Measurements from ENCODE around the gene MT1M.
"Not testable (repeated sequence)": the region's sequence is repeated elsewhere in the genome, so short reads cannot be mapped to it uniquely, and the experiment has no call there.

The MT1M gene

DNA sequence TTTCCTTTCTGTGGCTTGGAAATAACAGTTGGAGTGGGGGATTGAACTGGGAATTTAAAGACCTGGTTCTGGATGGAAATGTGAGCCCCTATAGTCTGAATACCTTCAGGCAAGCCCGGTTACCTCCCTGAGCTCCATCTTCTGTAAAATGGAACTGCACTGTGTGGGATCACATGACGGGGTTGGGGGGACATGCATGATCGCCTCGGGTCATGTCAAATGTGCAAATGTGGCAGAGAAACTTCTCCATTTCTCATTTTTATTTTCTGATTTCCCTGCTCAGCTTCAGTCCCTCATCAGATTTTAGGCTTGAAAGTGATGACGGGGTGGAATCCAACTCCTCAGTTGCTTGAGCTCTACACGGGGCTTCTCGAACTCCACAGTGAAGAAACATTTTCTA lies 20.8 kb downstream of the MT1M start:
- peaks cover 16 to 25% of the 10 kb centered on the region in 2 donors for H3K27me3 ChIP-seq (ENCODE audit: control insufficient read depth in 1 of 2, insufficient read depth in 2 of 2, low read length in 2 of 2)
- H3K27ac ChIP-seq (ENCODE audit: low read length): no peak overlapping the region
- no peaks in the 10 kb centered on the region for H3K9me3 ChIP-seq (ENCODE audit: control insufficient read depth in 2 of 2, low read length in 2 of 2)
- no peaks in the 10 kb centered on the region for H3K36me3 ChIP-seq (ENCODE audit: control insufficient read depth in 2 of 2, insufficient read depth in 2 of 2, low read length in 2 of 2)
- no peak overlapping the region for H3K9ac ChIP-seq (ENCODE audit: low read length in 2 of 2)
- H3K4me3 ChIP-seq (ENCODE audit: low read length in 2 of 2): no peak overlapping the region
- H3K4me1 ChIP-seq (ENCODE audit: control insufficient read depth, insufficient read depth, low read length): peaks cover 6% of the 10 kb centered on the region

DNA sequence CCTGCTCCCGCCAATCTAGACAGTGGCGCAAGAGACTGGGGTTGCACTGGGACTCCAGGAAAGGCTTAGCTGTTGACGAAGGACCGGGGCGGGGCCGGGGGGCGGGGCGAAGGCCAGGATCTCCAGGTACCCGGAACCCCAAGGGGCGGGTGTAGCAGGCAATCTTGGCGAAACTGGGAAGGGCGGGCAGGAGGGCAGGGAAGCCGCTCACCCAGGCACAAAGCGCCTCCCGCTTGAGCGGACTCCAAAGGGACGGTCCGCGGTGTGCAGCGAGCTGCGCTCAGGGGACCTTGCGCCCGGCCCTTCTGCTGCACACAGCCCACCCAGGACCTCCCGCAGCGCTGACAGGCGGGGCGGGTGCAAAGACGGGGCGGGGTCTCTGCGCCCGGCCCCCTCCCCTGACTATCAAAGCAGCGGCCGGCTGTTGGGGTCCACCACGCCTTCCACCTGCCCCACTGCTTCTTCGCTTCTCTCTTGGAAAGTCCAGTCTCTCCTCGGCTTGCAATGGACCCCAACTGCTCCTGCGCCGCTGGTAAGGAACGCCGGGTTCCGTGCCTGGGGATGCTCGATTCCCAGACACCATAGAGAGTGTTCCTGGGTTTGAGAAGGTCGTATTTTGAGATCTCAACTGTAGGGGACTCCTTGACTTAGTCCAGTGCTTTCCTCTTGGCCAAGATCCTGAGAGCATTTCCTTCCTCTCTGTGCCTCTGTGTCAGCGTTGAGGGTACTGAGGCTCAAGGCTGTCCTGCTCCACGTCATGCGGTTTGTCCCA lies 25.3 kb downstream of the MT1M start, which contains the start of gene MT1F:
TSS of gene MT1F (plus strand) at position 405 of the 772 bp plus-strand sequence. CDS start at position 505, 100 bp downstream.
- no peaks in the 10 kb centered on the region for H3K36me3 ChIP-seq (ENCODE audit: control insufficient read depth in 2 of 2, insufficient read depth in 2 of 2, low read length in 2 of 2)
- H3K9me3 ChIP-seq (ENCODE audit: control insufficient read depth in 2 of 2, low read length in 2 of 2): no peaks in the 10 kb centered on the region
- peak within 1 kb of the TSS; percentile 43 to 68 for H3K4me3 ChIP-seq (ENCODE audit: low read length in 2 of 2)
- H3K27ac ChIP-seq (ENCODE audit: low read length): no peak within 1 kb of the TSS
- peaks cover 11% of the 10 kb centered on the region for H3K4me1 ChIP-seq (ENCODE audit: control insufficient read depth, insufficient read depth, low read length)
- no peak within 1 kb of the TSS for H3K9ac ChIP-seq (ENCODE audit: low read length in 2 of 2)
- peaks cover 34 to 44% of the 10 kb centered on the region in 2 donors for H3K27me3 ChIP-seq (ENCODE audit: control insufficient read depth in 1 of 2, insufficient read depth in 2 of 2, low read length in 2 of 2)

DNA sequence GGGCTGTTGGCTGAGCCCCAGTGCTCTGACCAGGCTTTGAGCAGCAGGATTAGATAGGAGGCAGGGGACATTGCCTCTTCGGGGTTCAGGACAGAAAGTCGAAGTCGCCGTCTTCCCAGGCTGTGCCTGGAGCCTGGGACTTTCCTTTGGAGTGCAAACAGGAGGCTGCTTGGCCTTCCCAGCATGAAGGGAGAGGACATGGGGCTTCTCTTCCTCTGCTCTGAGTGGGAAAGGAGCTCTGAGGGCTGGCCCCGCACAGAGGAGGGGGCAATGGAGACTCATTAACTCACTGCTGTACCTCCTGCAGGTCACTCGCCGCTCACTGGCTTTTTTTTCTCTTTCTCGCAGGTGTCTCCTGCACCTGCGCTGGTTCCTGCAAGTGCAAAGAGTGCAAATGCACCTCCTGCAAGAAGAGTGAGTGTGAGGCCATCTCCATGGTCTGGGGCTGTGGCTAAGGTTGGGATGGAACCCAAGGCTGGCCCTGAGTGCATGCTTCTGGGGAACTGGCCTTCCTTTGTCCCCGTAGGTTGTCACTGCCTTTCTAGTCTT lies 25.9 kb downstream of the MT1M start:
- peaks cover 40 to 51% of the 10 kb centered on the region in 2 donors for H3K27me3 ChIP-seq (ENCODE audit: control insufficient read depth in 1 of 2, insufficient read depth in 2 of 2, low read length in 2 of 2)
- no peak overlapping the region for H3K27ac ChIP-seq (ENCODE audit: low read length)
- peaks cover 11% of the 10 kb centered on the region for H3K4me1 ChIP-seq (ENCODE audit: control insufficient read depth, insufficient read depth, low read length)
- no peaks in the 10 kb centered on the region for H3K36me3 ChIP-seq (ENCODE audit: control insufficient read depth in 2 of 2, insufficient read depth in 2 of 2, low read length in 2 of 2)
- no peak overlapping the region for H3K9ac ChIP-seq (ENCODE audit: low read length in 2 of 2)
- H3K4me3 ChIP-seq (ENCODE audit: low read length in 2 of 2): peak overlapping the region; percentile 43 to 68
- no peaks in the 10 kb centered on the region for H3K9me3 ChIP-seq (ENCODE audit: control insufficient read depth in 2 of 2, low read length in 2 of 2)

DNA sequence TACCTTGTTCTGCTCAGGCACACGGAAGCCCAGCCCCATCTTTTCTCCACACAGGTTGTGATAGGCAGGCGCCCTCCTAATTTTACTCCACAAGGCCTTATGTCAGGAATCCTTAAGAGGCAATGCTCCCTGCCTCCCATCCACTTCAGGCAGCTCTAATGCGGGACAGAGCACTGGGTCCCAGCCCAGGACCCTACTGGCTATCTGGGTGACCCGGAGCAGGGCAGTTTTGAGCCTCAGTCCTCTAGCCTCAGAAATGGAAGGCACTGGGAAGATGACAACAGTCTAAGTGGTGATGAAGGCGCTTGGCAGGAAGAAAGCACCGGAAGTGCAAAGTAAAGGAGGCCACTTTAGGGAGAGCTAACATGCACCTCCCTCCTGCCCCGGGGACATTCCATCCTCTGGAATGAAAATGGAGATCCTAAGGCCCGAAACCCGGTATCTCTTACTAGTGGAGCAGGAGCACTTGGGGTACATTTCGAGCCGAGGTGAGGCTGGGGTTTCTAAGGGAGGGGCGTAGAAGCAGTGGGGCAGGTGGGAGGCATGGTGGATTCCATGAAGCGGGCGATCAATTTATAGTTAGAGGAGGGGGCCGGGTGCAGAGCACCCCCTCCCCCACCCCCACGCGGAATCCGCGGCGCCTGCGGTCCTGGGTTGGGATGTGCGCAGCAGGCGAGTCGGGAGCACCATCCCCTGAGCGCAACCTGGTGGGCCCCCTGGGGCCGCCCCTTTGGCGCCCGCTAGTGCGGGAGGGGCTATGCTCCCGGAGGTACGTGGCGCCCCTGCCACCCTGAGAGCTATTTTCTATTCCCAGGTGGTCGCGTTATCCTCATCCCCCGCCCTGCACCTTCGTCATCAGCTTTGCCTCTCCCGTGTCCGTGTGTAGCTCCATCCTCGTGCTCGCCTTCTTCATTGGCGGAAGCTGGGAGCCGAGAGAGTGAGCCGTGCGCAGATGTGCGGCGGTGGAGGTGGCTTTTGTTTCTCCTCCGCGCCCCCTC lies 30.2 kb downstream of the MT1M start:
- H3K4me1 ChIP-seq (ENCODE audit: control insufficient read depth, insufficient read depth, low read length): peaks cover 11% of the 10 kb centered on the region
- no peaks in the 10 kb centered on the region for H3K9me3 ChIP-seq (ENCODE audit: control insufficient read depth in 2 of 2, low read length in 2 of 2)
- H3K27ac ChIP-seq (ENCODE audit: low read length): no peak overlapping the region
- H3K4me3 ChIP-seq (ENCODE audit: low read length in 2 of 2): peak overlapping the region in 1 of 2 donors; percentile 22
- H3K9ac ChIP-seq (ENCODE audit: low read length in 2 of 2): no peak overlapping the region
- no peaks in the 10 kb centered on the region for H3K36me3 ChIP-seq (ENCODE audit: control insufficient read depth in 2 of 2, insufficient read depth in 2 of 2, low read length in 2 of 2)
- H3K27me3 ChIP-seq (ENCODE audit: control insufficient read depth in 1 of 2, insufficient read depth in 2 of 2, low read length in 2 of 2): peaks cover 56 to 59% of the 10 kb centered on the region in 2 donors

DNA sequence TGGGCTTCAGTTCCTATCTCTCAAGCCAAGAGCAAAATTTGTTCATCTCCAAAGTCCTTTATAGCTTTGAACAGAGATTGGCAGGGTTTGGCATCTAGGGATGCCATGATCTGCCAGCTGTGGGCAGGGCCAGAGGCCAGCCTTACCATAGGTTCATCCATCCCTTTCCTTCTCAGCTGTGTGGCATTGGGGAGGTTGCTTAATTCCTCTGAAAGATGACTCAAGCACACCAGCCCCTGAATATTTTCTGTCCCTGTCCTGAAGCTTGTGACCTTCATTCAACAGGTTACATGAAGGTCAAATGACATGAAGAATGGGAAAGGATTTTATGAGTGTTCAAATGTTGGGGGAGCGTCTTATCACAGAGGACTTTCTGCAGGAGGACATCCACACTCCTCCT lies 32.0 kb downstream of the MT1M start:
- Histone ChIP-seq H3K4me1 (ENCODE audit: control insufficient read depth, insufficient read depth, low read length) (peaks cover 11% of the 10 kb centered on the region), H3K9ac (ENCODE audit: low read length in 2 of 2) (no peak overlapping the region), H3K4me3 (ENCODE audit: low read length in 2 of 2) (no peak overlapping the region), H3K27ac (ENCODE audit: low read length) (no peak overlapping the region), H3K9me3 (ENCODE audit: control insufficient read depth in 2 of 2, low read length in 2 of 2) (no peaks in the 10 kb centered on the region), H3K27me3 (ENCODE audit: control insufficient read depth in 1 of 2, insufficient read depth in 2 of 2, low read length in 2 of 2) (peaks cover 56 to 62% of the 10 kb centered on the region in 2 donors), H3K36me3 (ENCODE audit: control insufficient read depth in 2 of 2, insufficient read depth in 2 of 2, low read length in 2 of 2) (no peaks in the 10 kb centered on the region)

DNA sequence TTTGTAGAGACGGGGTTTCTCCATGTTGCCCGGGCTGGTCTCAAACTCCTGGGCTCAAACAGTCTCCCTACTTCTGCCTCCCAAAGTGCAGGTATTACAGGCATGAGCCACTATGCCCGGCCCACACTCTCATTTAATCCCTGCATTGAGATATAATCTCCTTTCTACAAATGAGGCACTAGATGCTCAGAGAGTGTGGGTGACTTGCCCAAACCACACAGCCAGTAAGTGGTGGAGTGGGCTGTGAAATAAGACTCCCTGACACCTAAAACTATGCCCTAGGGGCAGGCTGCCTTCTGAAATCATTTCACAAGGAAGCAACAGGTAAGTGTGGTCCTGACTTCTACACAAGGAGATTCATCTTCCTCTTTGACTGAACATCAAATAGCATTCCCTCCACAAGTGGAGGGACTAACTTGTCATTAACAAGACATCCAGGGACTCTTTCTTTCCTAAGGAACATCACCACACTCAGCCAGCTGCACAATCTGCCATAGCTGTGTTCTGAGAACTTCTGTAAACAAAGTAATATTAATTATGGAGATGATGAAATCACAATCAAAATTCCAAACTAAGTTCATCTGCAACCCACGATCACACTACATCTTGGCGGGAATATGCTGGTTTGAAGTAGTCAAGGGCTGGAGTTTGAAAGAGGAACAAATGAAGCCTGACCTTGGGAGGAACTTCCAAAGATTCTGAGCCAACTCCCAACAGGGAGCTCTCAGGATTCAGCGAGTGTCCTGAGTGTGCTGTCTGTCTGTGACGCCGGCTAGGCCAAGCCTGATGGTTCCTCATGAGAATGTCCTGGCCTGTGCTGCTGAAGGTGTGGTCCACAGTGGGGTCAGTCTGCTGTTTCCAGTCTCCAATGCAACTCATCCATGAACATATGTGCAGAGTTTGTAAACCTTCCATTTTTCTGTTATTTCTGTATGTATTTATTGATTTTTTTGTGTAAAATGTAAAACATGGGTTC lies 33.1 kb downstream of the MT1M start:
- H3K4me3 ChIP-seq (ENCODE audit: low read length in 2 of 2); H3K9ac ChIP-seq (ENCODE audit: low read length in 2 of 2); H3K9me3 ChIP-seq (ENCODE audit: control insufficient read depth in 2 of 2, low read length in 2 of 2); H3K27ac ChIP-seq (ENCODE audit: low read length); H3K36me3 ChIP-seq (ENCODE audit: control insufficient read depth in 2 of 2, insufficient read depth in 2 of 2, low read length in 2 of 2): not testable (repeated sequence)
- Histone ChIP-seq H3K27me3 (ENCODE audit: control insufficient read depth in 1 of 2, insufficient read depth in 2 of 2, low read length in 2 of 2) (peaks cover 56 to 63% of the 10 kb centered on the region in 2 donors), H3K4me1 (ENCODE audit: control insufficient read depth, insufficient read depth, low read length) (peaks cover 14% of the 10 kb centered on the region)

DNA sequence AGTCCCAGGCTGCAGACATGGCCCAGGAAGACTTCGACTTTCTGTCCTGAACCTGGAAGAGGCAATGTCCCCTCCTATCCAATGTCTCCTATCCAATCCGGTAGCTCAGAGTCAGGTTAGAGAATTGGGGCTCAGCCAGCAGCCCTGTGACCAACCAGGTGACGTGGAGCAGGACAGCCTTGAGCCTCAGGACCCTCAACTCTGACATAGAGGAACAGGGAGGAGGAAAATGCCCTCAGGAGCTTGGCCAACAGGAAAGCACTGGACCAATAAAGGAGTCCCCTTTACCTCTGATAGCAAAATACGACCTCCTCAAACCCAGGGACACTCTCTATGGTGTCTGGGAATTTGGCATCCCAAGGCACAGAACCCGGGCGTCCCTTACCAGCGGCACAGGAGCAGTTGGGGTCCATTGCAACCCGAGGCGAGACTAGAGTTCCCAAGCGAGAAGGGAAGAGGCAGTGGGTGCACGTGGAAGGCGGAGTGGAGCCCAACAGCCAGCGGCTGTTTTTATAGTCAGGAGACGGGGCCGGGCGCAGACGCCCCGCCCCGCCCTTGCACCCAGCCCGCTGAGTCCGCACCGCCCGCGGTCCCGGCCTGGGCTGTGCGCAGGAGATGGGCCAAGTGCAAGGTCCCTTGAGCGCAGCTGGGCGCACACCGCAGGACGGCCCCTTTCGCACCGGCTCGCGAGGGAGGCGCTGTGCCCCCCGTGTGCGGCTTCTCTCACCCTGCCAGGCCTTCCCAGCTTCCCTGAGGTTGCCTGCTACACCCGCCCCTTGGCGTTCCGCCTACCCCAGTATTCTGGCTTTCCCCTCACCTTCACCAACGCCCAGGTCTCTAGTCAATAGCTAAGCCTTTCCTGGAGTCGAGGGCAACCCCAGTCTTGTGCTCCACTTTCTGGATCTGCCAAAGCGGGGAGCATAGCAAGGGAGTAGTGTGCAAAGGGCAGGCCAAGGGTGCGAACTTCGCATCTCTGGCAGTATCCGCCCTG lies 35.4 kb downstream of the MT1M start, which contains the start of gene MT1G:
TSS of gene MT1G (minus strand) at position 485 of the 991 bp plus-strand sequence. CDS start at position 413, 72 bp downstream.
- Histone ChIP-seq H3K9me3 (ENCODE audit: control insufficient read depth in 2 of 2, low read length in 2 of 2) (no peaks in the 10 kb centered on the region), H3K27me3 (ENCODE audit: control insufficient read depth in 1 of 2, insufficient read depth in 2 of 2, low read length in 2 of 2) (peaks cover 50 to 52% of the 10 kb centered on the region in 2 donors), H3K4me1 (ENCODE audit: control insufficient read depth, insufficient read depth, low read length) (peaks cover 14% of the 10 kb centered on the region), H3K36me3 (ENCODE audit: control insufficient read depth in 2 of 2, insufficient read depth in 2 of 2, low read length in 2 of 2) (no peaks in the 10 kb centered on the region), H3K27ac (ENCODE audit: low read length) (no peak within 1 kb of the TSS), H3K4me3 (ENCODE audit: low read length in 2 of 2) (peak within 1 kb of the TSS in 1 of 2 donors; percentile 47), H3K9ac (ENCODE audit: low read length in 2 of 2) (no peak within 1 kb of the TSS)

DNA sequence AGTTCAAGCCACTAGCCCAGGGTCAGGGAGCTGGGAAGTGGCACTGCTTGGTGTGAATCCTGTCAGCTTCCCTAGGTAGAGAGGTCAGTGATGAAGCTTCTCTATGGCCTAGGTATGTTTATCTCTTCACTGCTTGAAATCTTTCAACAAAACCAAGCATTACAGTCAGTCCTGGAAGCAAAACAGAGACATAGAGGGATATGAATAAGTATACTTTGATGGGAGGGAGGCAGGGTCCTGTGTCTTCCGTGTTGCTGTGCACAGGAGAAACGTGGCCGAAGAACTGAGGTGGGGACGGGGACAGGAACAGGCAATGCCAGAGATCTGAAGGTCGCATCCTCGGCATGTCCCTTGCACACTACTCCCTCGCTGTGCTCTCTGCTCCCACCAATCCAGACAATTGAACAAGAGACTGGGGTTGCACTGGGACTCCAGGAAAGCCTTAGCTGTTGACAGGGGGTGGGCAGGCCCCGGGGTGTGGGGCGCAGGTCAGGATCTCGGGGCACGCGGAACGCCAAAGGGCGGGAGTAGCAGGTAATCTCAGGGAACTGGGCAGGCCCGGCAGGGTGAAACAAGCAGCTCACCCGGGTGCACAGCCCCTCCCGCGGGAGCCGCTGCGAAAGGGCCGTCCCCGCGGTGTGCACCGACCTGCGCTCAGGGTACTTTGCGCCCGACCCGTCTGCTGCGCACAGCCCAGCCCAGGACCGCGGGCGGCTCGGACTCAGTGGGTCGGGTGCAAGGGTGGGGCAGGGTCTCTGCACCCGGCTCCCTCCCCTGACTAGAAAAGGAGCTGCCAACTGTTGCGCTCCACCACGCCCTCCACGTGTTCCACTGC lies 36.8 kb downstream of the MT1M start, which contains the start of gene MT1H:
TSS of gene MT1H (plus strand) at position 810 of the 835 bp plus-strand sequence. CDS start 71 bp downstream, outside the sequence.
- Histone ChIP-seq H3K4me3 (ENCODE audit: low read length in 2 of 2) (no peak within 1 kb of the TSS), H3K27ac (ENCODE audit: low read length) (no peak within 1 kb of the TSS), H3K9ac (ENCODE audit: low read length in 2 of 2) (no peak within 1 kb of the TSS), H3K36me3 (ENCODE audit: control insufficient read depth in 2 of 2, insufficient read depth in 2 of 2, low read length in 2 of 2) (no peaks in the 10 kb centered on the region), H3K4me1 (ENCODE audit: control insufficient read depth, insufficient read depth, low read length) (peaks cover 14% of the 10 kb centered on the region), H3K27me3 (ENCODE audit: control insufficient read depth in 1 of 2, insufficient read depth in 2 of 2, low read length in 2 of 2) (peaks cover 45 to 51% of the 10 kb centered on the region in 2 donors), H3K9me3 (ENCODE audit: control insufficient read depth in 2 of 2, low read length in 2 of 2) (no peaks in the 10 kb centered on the region)

Data from stomach smooth muscle (tissue), 2 donors.